Vagina (tissue), 2 donors: Measurements from ENCODE around the gene RALGAPA1.

Experiments used
- CTCF ChIP-seq, 3 experiments: fragments of 450-650 bp in 2 of 3; fragments of 200-600 bp in 1 of 3; sonication (generic) in 1 of 3; IDR thresholded peaks; one replicate each; pipeline ENCODE4 v1.5.1; 2017 to 2019; ENCODE audit warnings: antibody characterized with exemption in 3 of 3, mild to moderate bottlenecking in 2 of 3, moderate library complexity in 2 of 3
- POLR2AphosphoS5 ChIP-seq, 2 donors: sonication (generic); formaldehyde crosslinking; IDR thresholded peaks; one replicate each; pipeline ENCODE4 v1.9.0; 2017; ENCODE audit warnings: antibody characterized with exemption in 2 of 2, mild to moderate bottlenecking in 2 of 2, low read depth in 1 of 2; ENCODE audit not compliant: insufficient read depth in 1 of 2

- TF ChIP-seq POLR2AphosphoS5 (IDR thresholded peaks at IDR 0.05; ENCODE audit: insufficient read depth in 1 of 2, low read depth in 1 of 2) (no peak), CTCF (IDR thresholded peaks at IDR 0.05) (no peak)
Measured at GRCh38 chr14:35653045-35653444, 156.1 kb downstream of the RALGAPA1 start.
